Epidermal melanocyte (primary cell): Measurements from ENCODE around the gene FKTN.

Experiments used
- DNase-seq: peaks from one replicate; pipeline ENCODE4 v3.0.0; 2011; ENCODE audit warnings: low spot score; ENCODE audit not compliant: insufficient read length

FKTN gene

GRCh38 chr9:105632807-105633206 lies 74.9 kb downstream of the FKTN start:
- DNase-seq, result no peak

GRCh38 chr9:105633411-105633810 lies 75.5 kb downstream of the FKTN start:
- DNase-seq, result no peak

GRCh38 chr9:105636331-105636730 lies 78.4 kb downstream of the FKTN start:
- no peak for DNase-seq

GRCh38 chr9:105637787-105638395 lies 80.0 kb downstream of the FKTN start:
- no peak for DNase-seq

GRCh38 chr9:105639936-105640335 lies 82.0 kb downstream of the FKTN start:
- DNase-seq, result no peak

GRCh38 chr9:105643795-105644194 lies 85.9 kb downstream of the FKTN start:
- DNase-seq, result no peak

GRCh38 chr9:105646879-105647594 lies 89.1 kb downstream of the FKTN start:
- DNase-seq, result no peak

GRCh38 chr9:105647595-105648349 lies 89.8 kb downstream of the FKTN start:
- no peak for DNase-seq

GRCh38 chr9:105651806-105652205 lies 93.9 kb downstream of the FKTN start:
- no peak for DNase-seq

- DNase-seq, result peak; percentile 24
These were observed 98.4 kb downstream of the FKTN start for GRCh38 chr9:105656131-105656921.

GRCh38 chr9:105658351-105658750 lies 100.4 kb downstream of the FKTN start:
- DNase-seq, result no peak

- no peak for DNase-seq
These were observed 103.1 kb downstream of the FKTN start for GRCh38 chr9:105661011-105661410.

GRCh38 chr9:105662184-105663104 lies 104.5 kb downstream of the FKTN start, which contains the start of gene TAL2:
Gene TAL2 (plus strand): TSS chr9:105662457. CDS start chr9:105662497, 40 bp downstream.
- DNase-seq, result no peak

GRCh38 chr9:105663914-105664313 lies 106.0 kb downstream of the FKTN start:
- no peak for DNase-seq

- DNase-seq, result no peak
These were observed 109.9 kb downstream of the FKTN start for GRCh38 chr9:105667867-105668266.

GRCh38 chr9:105670315-105670714 lies 112.4 kb downstream of the FKTN start:
- DNase-seq, result no peak

GRCh38 chr9:105670775-105671174 lies 112.8 kb downstream of the FKTN start:
- no peak for DNase-seq

- DNase-seq, result no peak
These were observed 114.8 kb downstream of the FKTN start for GRCh38 chr9:105672711-105673234.

GRCh38 chr9:105673850-105674387 lies 116.0 kb downstream of the FKTN start:
- no peak for DNase-seq

GRCh38 chr9:105676351-105676923 lies 118.5 kb downstream of the FKTN start:
- no peak for DNase-seq
